Natural killer cell (primary cell): ENCODE measurements around the gene LCE1A. TPM values are rescaled to one million over a fixed set of nuclear protein-coding genes. Genes with fewer than 3 reads are reported as not detected.

ENCODE experiments used
- ATAC-seq, 3 donors: fragments of 150-1000 bp in 2 of 3; fragments of 200-7000 bp in 1 of 3; cut with Tn5 transposase; 1 replicate in 1 of 3; 2 replicates in 2 of 3; pipeline ENCODE4 v1.10.0; 2021; ENCODE audit warnings: mild to moderate bottlenecking in 2 of 3, moderate library complexity in 2 of 3
- DNase-seq, 2 donors: peaks; one replicate each; pipeline versions ENCODE4 v3.0.0 to v3.0.0-alpha.2; 2013 to 2021; ENCODE audit warnings: mixed read lengths in 1 of 2
- H3K27ac ChIP-seq: one replicate; pipeline ENCODE4 v1.5.1; 2013; ENCODE audit warnings: mild to moderate bottlenecking, low read length
- H3K27me3 ChIP-seq: one replicate; pipeline ENCODE4 v1.6.1; 2013; ENCODE audit warnings: low read length; ENCODE audit not compliant: control insufficient read depth, insufficient read depth
- H3K36me3 ChIP-seq: one replicate; pipeline ENCODE4 v1.6.1; 2013; ENCODE audit warnings: low read length; ENCODE audit not compliant: control insufficient read depth, insufficient read depth
- H3K4me1 ChIP-seq: one replicate; pipeline ENCODE4 v1.6.1; 2013; ENCODE audit warnings: low read length; ENCODE audit not compliant: control insufficient read depth, insufficient read depth
- H3K4me3 ChIP-seq: one replicate; pipeline ENCODE4 v1.5.1; 2013; ENCODE audit warnings: low read length
- H3K9me3 ChIP-seq: one replicate; pipeline ENCODE4 v1.6.1; 2013; ENCODE audit warnings: low read length; ENCODE audit not compliant: control insufficient read depth, insufficient read depth
- H3K27ac Mint-ChIP-seq, 2 donors: one replicate each; pipeline ENCODE4 v1.8.0; 2022; ENCODE audit warnings: mild to moderate bottlenecking in 2 of 2, mixed read lengths in 2 of 2, moderate library complexity in 1 of 2
- H3K27me3 Mint-ChIP-seq, 2 donors: one replicate each; pipeline ENCODE4 v1.8.0; 2022; ENCODE audit warnings: low read depth in 2 of 2, mixed read lengths in 2 of 2
- H3K36me3 Mint-ChIP-seq: one replicate; pipeline ENCODE4 v1.8.0; 2022; ENCODE audit warnings: mixed read lengths
- H3K4me1 Mint-ChIP-seq, 2 donors: one replicate each; pipeline ENCODE4 v1.8.0; 2022; ENCODE audit warnings: mixed read lengths in 2 of 2
- H3K4me3 Mint-ChIP-seq: one replicate; pipeline ENCODE4 v1.8.0; 2022; ENCODE audit warnings: mild to moderate bottlenecking, moderate library complexity, mixed read lengths
- H3K9me3 Mint-ChIP-seq, 2 donors: one replicate each; pipeline ENCODE4 v1.8.0; 2022; ENCODE audit warnings: mixed read lengths in 2 of 2
- WGBS: methylation state at CpG from one replicate; pipeline ENCODE4 v1.1.7; 2013; ENCODE audit warnings: missing lambda C conversion rate; ENCODE audit not compliant: insufficient coverage; 5-methylcytosine and 5-hydroxymethylcytosine counted together
- intact Hi-C: fragments of 100-400 bp; cut with micrococcal nuclease; formaldehyde crosslinking; loops from one replicate; pipeline ENCODE4 v1.14.2; 2022
- total RNA-seq, 4 donors: library from RNA; stranded (reverse); fragments of 120-200 nt in 1 of 4; gene quantifications; one replicate each; pipeline versions ENCODE4 v1.2.3 to v1.2.4, GENCODE V29; 2013 to 2022
- TF ChIP-seq, protein P1 (sequence below): fragments of 200-600 bp; IDR thresholded peaks from one replicate; pipeline ENCODE4 v1.8.0; 2022; ENCODE audit warnings: antibody characterized with exemption

Gene LCE1A, protein sequence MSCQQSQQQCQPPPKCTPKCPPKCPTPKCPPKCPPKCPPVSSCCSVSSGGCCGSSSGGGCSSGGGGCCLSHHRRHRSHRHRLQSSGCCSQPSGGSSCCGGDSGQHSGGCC
- total RNA-seq: not detected
- not detected for total RNA-seq (2013)

DNA sequence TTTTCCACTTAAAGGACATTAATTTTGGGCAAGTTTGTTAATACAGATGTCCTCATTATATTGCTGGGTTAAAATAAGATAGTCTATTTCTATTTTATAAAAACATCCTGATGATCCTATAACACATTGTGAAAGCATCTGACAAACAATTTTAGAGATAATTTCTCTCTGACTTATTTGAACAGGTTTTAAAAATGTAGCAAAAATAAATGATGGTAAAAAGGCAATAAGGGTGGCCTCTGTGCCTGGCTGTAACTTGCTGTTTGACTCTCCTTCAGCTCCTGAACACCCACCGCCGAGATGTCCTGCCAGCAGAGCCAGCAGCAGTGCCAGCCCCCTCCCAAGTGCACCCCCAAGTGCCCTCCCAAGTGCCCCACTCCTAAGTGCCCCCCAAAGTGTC, at the start of gene LCE1A:
Gene LCE1A (plus strand): TSS at position 301 of the 400 bp plus-strand sequence. CDS start 0 bp downstream, at position 301.
- no peaks in the 10 kb centered on the region for H3K36me3 ChIP-seq
- TF ChIP-seq, protein P1, sequence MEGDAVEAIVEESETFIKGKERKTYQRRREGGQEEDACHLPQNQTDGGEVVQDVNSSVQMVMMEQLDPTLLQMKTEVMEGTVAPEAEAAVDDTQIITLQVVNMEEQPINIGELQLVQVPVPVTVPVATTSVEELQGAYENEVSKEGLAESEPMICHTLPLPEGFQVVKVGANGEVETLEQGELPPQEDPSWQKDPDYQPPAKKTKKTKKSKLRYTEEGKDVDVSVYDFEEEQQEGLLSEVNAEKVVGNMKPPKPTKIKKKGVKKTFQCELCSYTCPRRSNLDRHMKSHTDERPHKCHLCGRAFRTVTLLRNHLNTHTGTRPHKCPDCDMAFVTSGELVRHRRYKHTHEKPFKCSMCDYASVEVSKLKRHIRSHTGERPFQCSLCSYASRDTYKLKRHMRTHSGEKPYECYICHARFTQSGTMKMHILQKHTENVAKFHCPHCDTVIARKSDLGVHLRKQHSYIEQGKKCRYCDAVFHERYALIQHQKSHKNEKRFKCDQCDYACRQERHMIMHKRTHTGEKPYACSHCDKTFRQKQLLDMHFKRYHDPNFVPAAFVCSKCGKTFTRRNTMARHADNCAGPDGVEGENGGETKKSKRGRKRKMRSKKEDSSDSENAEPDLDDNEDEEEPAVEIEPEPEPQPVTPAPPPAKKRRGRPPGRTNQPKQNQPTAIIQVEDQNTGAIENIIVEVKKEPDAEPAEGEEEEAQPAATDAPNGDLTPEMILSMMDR: no peak
- no peak for DNase-seq
- no peak within 1 kb of the TSS for H3K27ac ChIP-seq
- intact Hi-C loops: no loop called here
- H3K4me3 ChIP-seq: no peak within 1 kb of the TSS
- no peaks in the 10 kb centered on the region for H3K36me3 Mint-ChIP-seq
- no peaks in the 10 kb centered on the region for H3K4me1 ChIP-seq
- H3K27me3 ChIP-seq: peaks cover 2% of the 10 kb centered on the region
- peaks cover 0 to 4% of the 10 kb centered on the region in 2 donors for H3K9me3 Mint-ChIP-seq
- H3K27me3 Mint-ChIP-seq: peaks cover 18 to 42% of the 10 kb centered on the region in 2 donors
- H3K4me3 Mint-ChIP-seq: no peak within 1 kb of the TSS
- H3K4me1 Mint-ChIP-seq: no peaks in the 10 kb centered on the region
- no peak for ATAC-seq
- no peaks in the 10 kb centered on the region for H3K9me3 ChIP-seq
- WGBS: 84% methylated on average over 2 of the region's 2 CpGs
- no peak within 1 kb of the TSS for H3K27ac Mint-ChIP-seq

DNA sequence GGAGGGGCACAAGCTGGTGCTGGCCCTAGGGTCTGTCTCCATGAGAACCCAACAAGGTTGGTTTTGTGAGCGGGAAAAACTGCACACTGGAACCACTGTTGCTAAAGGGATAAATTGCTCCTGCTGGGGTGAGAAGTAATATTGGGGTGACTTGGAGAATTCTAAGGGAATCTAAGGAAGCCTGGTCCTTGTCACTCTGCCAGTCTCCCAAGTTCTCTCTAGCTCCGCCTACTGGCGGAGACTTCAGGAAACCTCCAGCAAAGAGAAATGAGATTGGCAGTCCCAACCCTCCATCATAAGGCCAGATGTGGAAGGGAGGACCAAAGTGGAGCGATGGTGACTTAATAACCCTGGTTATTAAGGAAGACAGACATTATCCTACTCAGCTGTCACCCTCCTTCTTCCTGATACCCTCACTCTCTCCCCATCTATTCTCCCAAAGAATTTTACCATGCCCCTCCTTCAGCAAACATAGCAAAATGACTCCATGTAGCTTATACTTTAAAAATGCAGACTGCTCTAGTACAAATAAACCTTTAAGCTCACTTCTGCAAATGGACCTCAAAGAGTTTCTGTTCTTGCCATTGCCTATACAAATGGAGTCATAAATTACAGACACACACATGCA, 49.6 kb upstream of the LCE1A start:
- no peaks in the 10 kb centered on the region for H3K27me3 ChIP-seq
- DNase-seq (no peak), ATAC-seq (no peak)
- Mint-ChIP-seq H3K9me3 (peaks cover 0 to 2% of the 10 kb centered on the region in 2 donors), H3K4me1 (no peaks in the 10 kb centered on the region), H3K4me3 (no peak overlapping the region), H3K36me3 (no peaks in the 10 kb centered on the region), H3K27ac (no peak overlapping the region), H3K27me3 (peaks cover 18 to 52% of the 10 kb centered on the region in 2 donors)
- intact Hi-C loops: no loop called here
- no peak overlapping the region for H3K27ac ChIP-seq
- no peaks in the 10 kb centered on the region for H3K36me3 ChIP-seq
- TF ChIP-seq, protein P1: no peak
- H3K9me3 ChIP-seq: no peaks in the 10 kb centered on the region
- WGBS: 70% methylated on average over 3 of the region's 4 CpGs
- H3K4me1 ChIP-seq: no peaks in the 10 kb centered on the region
- no peak overlapping the region for H3K4me3 ChIP-seq

DNA sequence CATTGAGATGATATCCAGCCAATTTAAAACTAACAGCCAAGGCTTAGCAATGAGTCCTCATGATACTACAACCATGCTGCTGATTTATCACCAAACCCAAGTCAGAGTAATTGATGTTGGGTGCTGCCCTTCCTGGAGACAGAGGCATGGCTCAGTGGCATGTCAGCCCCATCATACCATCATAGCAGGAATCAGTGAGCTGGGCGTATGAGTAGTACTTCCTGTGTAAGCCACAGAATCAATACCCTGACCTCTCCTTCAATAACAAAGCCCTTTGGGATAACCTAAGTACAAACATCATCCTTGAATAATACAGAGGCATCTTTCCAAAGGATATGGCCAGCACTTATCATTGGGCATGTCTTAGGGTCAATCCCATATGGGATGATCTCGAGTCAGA, 44.2 kb upstream of the LCE1A start:
- ATAC-seq (no peak), DNase-seq (no peak)
- Histone ChIP-seq H3K27me3 (no peaks in the 10 kb centered on the region), H3K4me3 (no peak overlapping the region), H3K27ac (no peak overlapping the region), H3K9me3 (no peaks in the 10 kb centered on the region), H3K36me3 (no peaks in the 10 kb centered on the region), H3K4me1 (no peaks in the 10 kb centered on the region)
- Mint-ChIP-seq H3K27me3 (peaks cover 29 to 44% of the 10 kb centered on the region in 2 donors), H3K4me1 (no peaks in the 10 kb centered on the region), H3K27ac (no peak overlapping the region), H3K4me3 (no peak overlapping the region), H3K9me3 (no peaks in the 10 kb centered on the region), H3K36me3 (no peaks in the 10 kb centered on the region)
- intact Hi-C loops: no loop called here
- TF ChIP-seq, protein P1: no peak
- 67% methylated on average over 2 of the region's 2 CpGs for WGBS

- no peak within 1 kb of the TSS for H3K4me3 ChIP-seq
- H3K27me3 ChIP-seq: no peaks in the 10 kb centered on the region
- no peak for ATAC-seq
- WGBS: 51% methylated on average over 2 of the region's 2 CpGs
- no peaks in the 10 kb centered on the region for H3K36me3 ChIP-seq
- intact Hi-C loops: no loop called here
- TF ChIP-seq, protein P1: no peak
- Mint-ChIP-seq H3K4me3 (no peak within 1 kb of the TSS), H3K36me3 (no peaks in the 10 kb centered on the region), H3K9me3 (no peaks in the 10 kb centered on the region), H3K4me1 (no peaks in the 10 kb centered on the region), H3K27me3 (peaks cover 22 to 32% of the 10 kb centered on the region in 2 donors), H3K27ac (no peak within 1 kb of the TSS)
- H3K4me1 ChIP-seq: no peaks in the 10 kb centered on the region
- DNase-seq: no peak
- H3K27ac ChIP-seq: no peak within 1 kb of the TSS
- no peaks in the 10 kb centered on the region for H3K9me3 ChIP-seq
Measured at GRCh38 chr1:152786077-152786476, 41.2 kb upstream of the LCE1A start, which contains the start of gene LCE1E. TSS of gene LCE1E (plus strand) at chr1:152786257. CDS start at chr1:152787300, 1,043 bp downstream.
